Cardiac muscle cell (in vitro differentiated cells and primary cell): ENCODE results near the gene FAM219A. TPM values are rescaled to one million over a fixed set of nuclear protein-coding genes. Genes with fewer than 3 reads are reported as not detected.
"Not testable (repeated sequence)": the region's sequence is repeated elsewhere in the genome, so short reads cannot be mapped to it uniquely, and the experiment has no call there.

Source experiments
- DNase-seq, 2 donors: peaks; one replicate each; pipeline versions ENCODE4 v3.0.0 to v3.0.0-alpha.2; 2010 to 2017; ENCODE audit warnings: low read depth in 1 of 2, low spot score in 1 of 2
- H3K27ac ChIP-seq: fragments of 200-600 bp; sonication (generic); 2 replicates; pipeline ENCODE4 v1.5.1; 2016
- H3K27me3 ChIP-seq: fragments of 200-600 bp; sonication (generic); 2 replicates; pipeline ENCODE4 v1.6.0; 2016; ENCODE audit warnings: control low read depth
- H3K36me3 ChIP-seq: fragments of 200-600 bp; sonication (generic); 2 replicates; pipeline ENCODE4 v1.5.1; 2016; ENCODE audit warnings: control low read depth
- H3K4me1 ChIP-seq: fragments of 200-600 bp; sonication (generic); 2 replicates; pipeline ENCODE4 v1.8.1; 2017; ENCODE audit warnings: low read depth, mild to moderate bottlenecking, mixed run types
- H3K4me3 ChIP-seq: fragments of 200-600 bp; sonication (generic); 2 replicates; pipeline ENCODE4 v1.5.1; 2016; ENCODE audit warnings: mild to moderate bottlenecking
- H3K9me3 ChIP-seq: fragments of 200-600 bp; sonication (generic); 2 replicates; pipeline ENCODE4 v1.5.1; 2017; ENCODE audit warnings: low read depth, mild to moderate bottlenecking, control low read depth
- CTCF ChIP-seq: IDR thresholded peaks from 2 replicates; pipeline ENCODE4 v1.5.1; 2012; ENCODE audit warnings: low read depth, mild to moderate bottlenecking, low read length
- polyA plus RNA-seq: library from polyadenylated mRNA; unstranded; fragments of >200 nt; fragmentation: Nextera tagmentation; extraction: Ambion mirVana; gene quantifications from 2 replicates; pipeline ENCODE4 v1.2.1, GENCODE V29; 2016
- total RNA-seq: library from RNA; depleted of rRNA; stranded (reverse); fragments of >200 nt; gene quantifications from 2 replicates; pipeline ENCODE4 v1.2.3, GENCODE V29; 2016

The FAM219A gene
- total and polyA plus RNA-seq, 2 experiments from 2014 or later = 15.0 to 16.0 TPM

DNA sequence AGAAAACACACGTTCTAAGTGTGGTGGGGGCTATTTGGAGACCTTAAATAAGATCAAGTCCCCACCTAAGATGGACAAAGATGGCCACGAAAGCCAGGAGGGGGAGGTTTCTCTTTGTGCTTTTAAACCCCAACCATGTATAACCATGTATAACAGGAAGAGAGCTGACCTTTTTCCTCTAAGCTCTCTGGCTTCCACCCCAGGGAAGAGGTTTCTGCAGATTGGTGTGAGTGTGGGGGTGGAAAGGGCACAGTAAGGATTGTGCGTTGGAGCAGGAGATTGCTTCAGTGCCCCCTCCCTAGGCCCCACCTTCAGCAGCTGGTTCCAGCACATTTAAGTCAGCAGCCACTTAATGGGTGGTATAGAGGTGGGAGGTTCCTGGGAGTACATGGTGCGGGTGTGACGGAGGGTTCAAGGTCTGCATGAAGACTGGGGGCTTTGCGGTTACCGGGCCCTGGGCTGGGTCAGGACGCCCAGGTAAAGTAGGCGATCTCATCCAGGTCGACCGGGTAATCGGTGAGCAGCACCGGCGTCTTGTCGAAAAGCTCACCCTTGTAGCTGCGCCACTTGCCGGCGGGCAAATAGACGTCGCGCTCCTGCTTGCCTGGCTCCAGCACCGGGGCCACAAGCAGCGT, 87.9 kb downstream of the FAM219A start:
- Histone ChIP-seq H3K27ac (no peak overlapping the region), H3K4me3 (no peak overlapping the region), H3K27me3 (peaks cover 6% of the 10 kb centered on the region), H3K4me1 (no peaks in the 10 kb centered on the region), H3K9me3 (no peaks in the 10 kb centered on the region), H3K36me3 (no peaks in the 10 kb centered on the region)
- no peak for DNase-seq
- TF ChIP-seq CTCF = no peak

DNA sequence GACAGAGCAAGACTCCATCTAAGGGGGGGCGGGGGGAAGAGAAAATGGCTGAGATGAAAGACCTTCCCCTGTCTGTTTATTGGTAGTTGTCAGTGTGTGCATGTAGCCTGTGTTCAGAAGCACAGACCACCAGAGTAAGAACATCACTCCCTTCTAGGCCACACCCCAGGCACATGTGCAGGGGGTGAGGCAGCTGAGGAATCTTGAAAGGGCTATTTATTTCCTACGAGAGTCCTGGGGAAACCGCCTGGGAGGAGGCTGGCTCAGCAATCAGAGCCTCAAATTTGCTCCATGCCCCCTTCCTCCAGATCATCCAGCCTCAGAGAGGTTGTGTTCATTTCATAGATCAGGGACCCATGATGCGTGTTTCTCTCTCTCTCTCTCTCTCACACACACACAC, 88.7 kb downstream of the FAM219A start:
- Histone ChIP-seq H3K9me3 (no peaks in the 10 kb centered on the region), H3K27ac (no peak overlapping the region)

GRCh38 chr9:34368796-34369195, 89.6 kb downstream of the FAM219A start:
- not testable (repeated sequence) for H3K4me1 ChIP-seq, H3K9me3 ChIP-seq, H3K27ac ChIP-seq, H3K36me3 ChIP-seq, H3K27me3 ChIP-seq, DNase-seq, H3K4me3 ChIP-seq

More for the DNA sequence above, 88.7 kb downstream of the FAM219A start:
- no peak for DNase-seq
- Histone ChIP-seq H3K4me3 (no peak overlapping the region), H3K36me3 (no peaks in the 10 kb centered on the region), H3K27me3 (no peaks in the 10 kb centered on the region), H3K4me1 (no peaks in the 10 kb centered on the region)
- no peak for TF ChIP-seq CTCF

DNA sequence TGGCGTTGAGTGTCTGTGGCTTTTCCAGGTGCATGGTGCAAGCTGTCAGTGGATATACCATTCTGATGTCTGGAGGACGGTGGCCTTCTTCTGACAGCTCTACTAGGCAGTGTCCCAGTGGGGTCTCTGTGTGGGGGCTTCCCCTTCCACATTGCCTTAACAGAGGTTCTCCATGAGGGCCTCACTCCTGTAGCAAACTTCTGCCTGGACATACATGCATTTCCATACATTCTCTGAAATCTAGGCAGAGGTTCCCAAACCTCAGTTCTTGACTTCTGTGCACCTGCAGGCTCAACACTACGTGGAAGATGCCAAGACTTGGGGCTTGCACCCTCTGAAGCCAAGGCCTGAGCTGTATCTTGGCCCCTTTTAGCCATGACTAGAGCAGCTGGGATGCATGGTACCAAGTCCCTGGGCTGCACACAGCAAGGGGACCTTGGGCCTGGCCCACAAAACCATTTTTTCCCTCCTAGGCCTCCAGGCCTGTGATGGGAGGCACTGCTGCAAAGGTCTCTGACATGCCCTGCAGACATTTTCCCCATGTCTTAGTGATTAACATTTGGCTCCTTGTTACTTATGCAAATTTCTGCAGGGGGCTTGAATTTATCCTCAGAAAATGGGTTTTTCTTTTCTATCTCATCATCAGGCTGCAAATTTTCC, 90.5 kb downstream of the FAM219A start:
- H3K27me3 ChIP-seq, DNase-seq, H3K9me3 ChIP-seq, H3K27ac ChIP-seq, H3K4me3 ChIP-seq, H3K36me3 ChIP-seq, H3K4me1 ChIP-seq: not testable (repeated sequence)

GRCh38 chr9:34366365-34366764, 92.0 kb downstream of the FAM219A start:
- DNase-seq = no peak
- no peaks in the 10 kb centered on the region for H3K36me3 ChIP-seq
- no peaks in the 10 kb centered on the region for H3K4me1 ChIP-seq
- TF ChIP-seq CTCF = no peak
- no peak overlapping the region for H3K4me3 ChIP-seq
- no peaks in the 10 kb centered on the region for H3K27me3 ChIP-seq
- H3K27ac ChIP-seq = no peak overlapping the region
- no peaks in the 10 kb centered on the region for H3K9me3 ChIP-seq

GRCh38 chr9:34365282-34365681, 93.1 kb downstream of the FAM219A start:
- no peak for DNase-seq
- Histone ChIP-seq H3K4me1 (no peaks in the 10 kb centered on the region), H3K27me3 (no peaks in the 10 kb centered on the region), H3K9me3 (no peaks in the 10 kb centered on the region), H3K4me3 (no peak overlapping the region), H3K27ac (no peak overlapping the region), H3K36me3 (no peaks in the 10 kb centered on the region)
- no peak for TF ChIP-seq CTCF
